GM12878 (cell line): ENCODE measurements around the gene EMP3. TPM values are rescaled to one million over a fixed set of nuclear protein-coding genes. Genes with fewer than 3 reads are reported as not detected.

Source experiments
- ATAC-seq: fragments of 200-7000 bp; cut with Tn5 transposase; 3 replicates; pipeline ENCODE4 v1.9.1; 2020; ENCODE audit warnings: mild to moderate bottlenecking, moderate library complexity
- BruUV-seq: library from RNA; stranded (reverse); fragments of 400-500 nt; replicated peaks from 2 replicates; lab custom pipeline; 2021; lab: Mats Ljungman, UMichigan
- CTCF ChIA-PET: fragments of 300-600 bp; sonication (Branson Sonifier 250); formaldehyde crosslinking; extraction: SDS; loops from one replicate; lab custom pipeline; 2021; ENCODE audit warnings: inconsistent platforms; lab: Yijun Ruan, JAX
- POLR2A ChIA-PET: fragments of 350-600 bp; formaldehyde crosslinking; extraction: SDS; loops from one replicate; lab custom pipeline; 2021; ENCODE audit warnings: inconsistent platforms; lab: Charles Lee
- RAD21 ChIA-PET: fragments of 300-600 bp; sonication (Branson Sonifier 250); formaldehyde crosslinking; loops from one replicate; lab custom pipeline; 2023; ENCODE audit warnings: antibody characterized with exemption; ENCODE audit not compliant: unreplicated experiment; lab: Charles Lee
- SMC1A ChIA-PET: fragments of 300-600 bp; sonication (Branson Sonifier 250); formaldehyde crosslinking; loops from one replicate; lab custom pipeline; 2023; ENCODE audit not compliant: unreplicated experiment, uncharacterized antibody; lab: Charles Lee
- DNase-seq: peaks from one replicate; pipeline ENCODE4 v3.0.0-alpha.2; 2011; ENCODE audit warnings: low read depth, low spot score
- FAIRE-seq: peaks from 3 replicates; lab custom pipeline; 2011; peaks lifted over from hg19 to GRCh38; lab: Jason Lieb, UNC
- H2AFZ ChIP-seq: 2 replicates; pipeline ENCODE4 v1.6.0; 2011; ENCODE audit warnings: low read depth, low read length, control low read depth; ENCODE audit not compliant: control insufficient read depth
- H3K27ac ChIP-seq: 2 replicates; pipeline ENCODE4 v1.5.1; 2011; ENCODE audit warnings: control low read depth; ENCODE audit not compliant: control insufficient read depth, insufficient read depth
- H3K27me3 ChIP-seq, 2 experiments: replicated peaks in 1 of 2; 2 replicates each; pipeline versions ENCODE4 v1.6.0 to v1.6.1; 2011; ENCODE audit warnings: low read length in 1 of 2; ENCODE audit not compliant: control insufficient read depth in 2 of 2, insufficient read depth in 2 of 2
- H3K36me3 ChIP-seq, 2 experiments: 2 replicates each; pipeline ENCODE4 v1.5.1; 2011; ENCODE audit warnings: low read length in 1 of 2; ENCODE audit not compliant: control insufficient read depth in 2 of 2, insufficient read depth in 2 of 2
- H3K4me1 ChIP-seq: 2 replicates; pipeline ENCODE4 v1.6.1; 2011; ENCODE audit warnings: mild to moderate bottlenecking, low read length, moderate library complexity, mixed read lengths; ENCODE audit not compliant: control insufficient read depth, insufficient read depth
- H3K4me2 ChIP-seq: 2 replicates; pipeline ENCODE4 v1.6.0; 2011; ENCODE audit warnings: control low read depth; ENCODE audit not compliant: control insufficient read depth, insufficient read depth
- H3K4me3 ChIP-seq: fragments of 200-600 bp; sonication (generic); 2 replicates; pipeline ENCODE4 v1.5.1; 2016
- H3K79me2 ChIP-seq: 2 replicates; pipeline ENCODE4 v1.6.0; 2011; ENCODE audit warnings: low read length; ENCODE audit not compliant: control insufficient read depth, insufficient read depth
- H3K9ac ChIP-seq: 2 replicates; pipeline ENCODE4 v1.8.0; 2011; ENCODE audit warnings: low read length, control low read depth, mixed read lengths; ENCODE audit not compliant: control insufficient read depth, insufficient read depth
- H3K9me3 ChIP-seq: replicated peaks from 3 replicates; pipeline ENCODE4 v1.5.1; 2011; ENCODE audit warnings: mild to moderate bottlenecking, low read length; ENCODE audit not compliant: control insufficient read depth, insufficient read depth
- H4K20me1 ChIP-seq: 2 replicates; pipeline ENCODE4 v1.6.0; 2011; ENCODE audit not compliant: control insufficient read depth, insufficient read depth
- ATF7 ChIP-seq: fragments of 450-650 bp; IDR thresholded peaks from 2 replicates; pipeline ENCODE4 v1.6.1; 2016; ENCODE audit warnings: low read depth, mild to moderate bottlenecking
- IKZF2 ChIP-seq, 2 experiments: fragments of 450-650 bp; IDR thresholded peaks; 2 replicates each; pipeline ENCODE4 v1.6.1; 2017; ENCODE audit warnings: mild to moderate bottlenecking in 2 of 2, moderate library complexity in 2 of 2
- KLF5 ChIP-seq: fragments of 450-650 bp; IDR thresholded peaks from 2 replicates; pipeline ENCODE4 v1.6.1; 2014; ENCODE audit warnings: mild to moderate bottlenecking; ENCODE audit not compliant: partially characterized antibody
- MTA2 ChIP-seq: fragments of 450-650 bp; IDR thresholded peaks from 2 replicates; pipeline ENCODE4 v1.6.1; 2016; ENCODE audit warnings: low read depth, mild to moderate bottlenecking, moderate library complexity
- NBN ChIP-seq: fragments of 450-650 bp; IDR thresholded peaks from 2 replicates; pipeline ENCODE4 v1.6.1; 2016
- PAX5 ChIP-seq: IDR thresholded peaks from 2 replicates; pipeline ENCODE4 v1.6.1; 2011; ENCODE audit warnings: low read depth, low read length, borderline replicate concordance
- RAD51 ChIP-seq: fragments of 450-650 bp; IDR thresholded peaks from 2 replicates; pipeline ENCODE4 v1.6.1; 2016; ENCODE audit warnings: moderate library complexity, mild to moderate bottlenecking, inconsistent platforms
- SMARCA5 ChIP-seq: fragments of 450-650 bp; IDR thresholded peaks from 2 replicates; pipeline ENCODE4 v1.6.1; 2017; ENCODE audit warnings: mild to moderate bottlenecking
- WRNIP1 ChIP-seq: IDR thresholded peaks from 2 replicates; pipeline ENCODE4 v1.6.1; 2011; ENCODE audit warnings: low read depth, low read length, improper control_type of control experiment, borderline replicate concordance
- WGBS: methylation state at CpG from one replicate; pipeline ENCODE4 v1.1.6; 2016; ENCODE audit warnings: low lambda C conversion rate; ENCODE audit not compliant: insufficient replicate concordance, insufficient coverage; ENCODE audit errors: missing lambda C conversion rate; 5-methylcytosine and 5-hydroxymethylcytosine counted together
- in situ Hi-C: fragments of 300-500 bp; cut with MboI; formaldehyde crosslinking; loops from 9 replicates; pipeline ENCODE4 v1.14.3; 2018; ENCODE audit warnings: mixed read lengths
- intact Hi-C: fragments of 100-400 bp; cut with micrococcal nuclease; formaldehyde crosslinking; loops from one replicate; pipeline ENCODE4 v1.14.2; 2022; ENCODE audit not compliant: unreplicated experiment
- polyA plus RNA-seq, 11 experiments: library from polyadenylated mRNA; depleted of rRNA in 4 of 11; unstranded in 6 of 11; stranded (reverse) in 5 of 11; fragments of >200 nt; fragmentation: Nextera tagmentation in 4 of 11; fragmentation: Illumina TruSeq in 1 of 11; extraction: Ambion mirVana in 4 of 11; extraction: Trizol in 1 of 11; gene quantifications; 1 replicate in 1 of 11; 2 replicates in 10 of 11; pipeline versions ENCODE4 v1.2.1 to v1.2.3, GENCODE V29; 2011 to 2016; ENCODE audit warnings: inconsistent platforms in 2 of 11, missing spikeins in 2 of 11, low read depth in 1 of 11
- total RNA-seq, 4 experiments: library from RNA; depleted of rRNA in 3 of 4; stranded (reverse); fragments of >200 nt in 3 of 4; fragmentation: Illumina TruSeq in 1 of 4; extraction: Trizol in 1 of 4; gene quantifications; 2 replicates each; pipeline versions ENCODE4 v1.2.1 to v1.2.3, GENCODE V29; 2013 to 2021
- TF ChIP-seq, protein P1 (sequence below): fragments of 450-650 bp; IDR thresholded peaks from 2 replicates; pipeline ENCODE4 v1.6.1; 2016; ENCODE audit warnings: mild to moderate bottlenecking
- TF ChIP-seq, protein P2 (sequence below): IDR thresholded peaks from 2 replicates; pipeline ENCODE4 v1.6.1; 2012; ENCODE audit warnings: low read depth, low read length, improper control_type of control experiment
- TF ChIP-seq, protein P3 (sequence below): fragments of 450-650 bp; IDR thresholded peaks from 2 replicates; pipeline ENCODE4 v1.6.1; 2016; ENCODE audit warnings: mild to moderate bottlenecking, moderate library complexity, borderline replicate concordance
- TF ChIP-seq, protein P4 (sequence below), 3 experiments: IDR thresholded peaks in 2 of 3; conservative IDR thresholded peaks in 1 of 3; 2 replicates each; pipeline ENCODE4 v1.5.1; 2011; ENCODE audit warnings: low read depth in 3 of 3, low read length in 3 of 3, mild to moderate bottlenecking in 3 of 3, control low read depth in 2 of 3, moderate library complexity in 2 of 3, inconsistent platforms in 1 of 3, mixed read lengths in 1 of 3; ENCODE audit not compliant: control insufficient read depth in 2 of 3, insufficient read depth in 1 of 3; ENCODE audit errors: extremely low read depth in 1 of 3

Gene EMP3
- total and polyA plus RNA-seq, 10 of the 15 experiments (the other 5 are each of a cell fraction or from before 2014, with no cell fraction given): 53.2 to 224 (median 134) TPM

DNA sequence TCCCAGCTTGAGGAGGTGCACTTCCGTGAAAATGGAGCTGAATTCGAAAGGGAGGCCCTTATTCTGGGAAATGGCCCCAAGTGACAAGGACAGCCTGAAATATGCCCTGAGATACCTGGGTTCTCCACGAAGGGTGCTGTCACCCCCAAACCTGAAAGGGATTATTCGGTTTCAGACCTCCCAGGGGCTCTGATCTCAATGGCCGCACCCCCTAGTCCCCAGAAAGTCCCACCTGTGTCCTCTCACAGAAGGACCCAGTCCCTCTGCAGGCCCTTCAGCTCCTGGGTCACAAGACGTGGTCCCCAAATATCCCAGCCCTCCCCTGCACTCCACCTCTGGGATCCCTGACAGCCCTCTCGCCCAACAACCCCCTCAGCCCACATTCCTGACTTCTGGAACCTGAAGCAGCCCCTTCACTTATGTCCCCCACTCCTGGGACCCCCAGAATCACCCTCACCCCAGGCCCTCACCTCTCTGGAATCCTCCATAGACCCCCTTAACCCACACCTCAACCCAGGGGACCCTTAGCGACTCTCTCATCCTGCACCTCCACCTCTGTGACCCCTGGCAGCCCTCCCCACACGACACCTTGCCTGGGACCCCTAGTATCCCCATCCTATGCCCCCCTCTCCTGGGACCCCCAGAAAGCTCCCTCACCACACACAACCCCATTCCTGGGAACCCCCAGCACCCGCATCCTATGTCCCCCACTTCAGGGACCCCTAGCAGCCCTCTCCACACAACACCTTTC, 39.4 kb downstream of the EMP3 start:
- 29% methylated on average over 10 of the region's 10 CpGs for WGBS
- Histone ChIP-seq H3K4me3 (peak overlapping the region; percentile 79), H3K27ac (peak overlapping the region; percentile 81), H3K9ac (peak overlapping the region; percentile 76), H3K4me1 (peaks cover 9% of the 10 kb centered on the region; the same call in 1 of the 2 replicates), H3K9me3 (no peaks in the 10 kb centered on the region), H3K36me3 (no peaks in the 10 kb centered on the region), H2AFZ (peak overlapping the region; percentile 77), H4K20me1 (no peaks in the 10 kb centered on the region), H3K27me3 (no peaks in the 10 kb centered on the region), H3K4me2 (peak overlapping the region; percentile 80), H3K79me2 (peaks cover 3% of the 10 kb centered on the region)
- intact Hi-C loops (loop anchor here (5.0 kb wide), 1 partner anchor 128 kb away; no protein-coding TSS in a partner anchor), in situ Hi-C loops (no loop called here)
- ChIA-PET RAD21 (interaction anchor here (0.6 to 2.5 kb wide), 6 partner anchors 27 to 194 kb away, joined by 3 to 46 read pairs (median 5); partner anchors contain the start of genes EMP3, KDELR1, LIG1 and ZSWIM9), POLR2A (interaction anchor here (0.9 to 3.1 kb wide), 11 partner anchors 10 to 161 kb away, joined by 3 to 39 read pairs (median 6); partner anchors contain the start of genes EMP3 and KDELR1), CTCF (interaction anchor here (0.9 to 3.1 kb wide), 9 partner anchors 11 to 1046 kb away, joined by 3 to 36 read pairs (median 8); partner anchors contain the start of genes GRIN2D and KDELR1), SMC1A (interaction anchor here (0.7 to 1.6 kb wide), 6 partner anchors 26 to 220 kb away, joined by 3 to 7 read pairs (median 4); partner anchors contain the start of gene KDELR1)
- ATAC-seq (peak; percentile 2), FAIRE-seq (no peak), DNase-seq (no peak)
- TSS peak; percentile 98 for BruUV-seq
- 0 out of 2 replicates have a peak, but pooled peaks have one; percentile 49 for TF ChIP-seq WRNIP1
- TF ChIP-seq ATF7: 0 out of 2 replicates have a peak, but pooled peaks have one; percentile 10
- TF ChIP-seq MTA2: peak; percentile 37; the same call in 1 of the 2 replicates
- TF ChIP-seq SMARCA5: 0 out of 2 replicates have a peak, but pooled peaks have one; percentile 46
- TF ChIP-seq KLF5: peak; percentile 8
- TF ChIP-seq NBN: 0 out of 2 replicates have a peak, but pooled peaks have one; percentile 60
- peak in 1 of 2 experiments; percentile 53; a peak in 2 of 4 replicates for TF ChIP-seq IKZF2 (IDR thresholded peaks at IDR 0.05)
- TF ChIP-seq PAX5: no peak
- TF ChIP-seq, protein P1, sequence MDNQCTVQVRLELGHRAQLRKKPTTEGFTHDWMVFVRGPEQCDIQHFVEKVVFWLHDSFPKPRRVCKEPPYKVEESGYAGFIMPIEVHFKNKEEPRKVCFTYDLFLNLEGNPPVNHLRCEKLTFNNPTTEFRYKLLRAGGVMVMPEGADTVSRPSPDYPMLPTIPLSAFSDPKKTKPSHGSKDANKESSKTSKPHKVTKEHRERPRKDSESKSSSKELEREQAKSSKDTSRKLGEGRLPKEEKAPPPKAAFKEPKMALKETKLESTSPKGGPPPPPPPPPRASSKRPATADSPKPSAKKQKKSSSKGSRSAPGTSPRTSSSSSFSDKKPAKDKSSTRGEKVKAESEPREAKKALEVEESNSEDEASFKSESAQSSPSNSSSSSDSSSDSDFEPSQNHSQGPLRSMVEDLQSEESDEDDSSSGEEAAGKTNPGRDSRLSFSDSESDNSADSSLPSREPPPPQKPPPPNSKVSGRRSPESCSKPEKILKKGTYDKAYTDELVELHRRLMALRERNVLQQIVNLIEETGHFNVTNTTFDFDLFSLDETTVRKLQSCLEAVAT: peak; percentile 3; the same call in 1 of the 2 replicates
- 0 out of 2 replicates have a peak, but pooled peaks have one; percentile 47 for TF ChIP-seq RAD51
- TF ChIP-seq, protein P2, sequence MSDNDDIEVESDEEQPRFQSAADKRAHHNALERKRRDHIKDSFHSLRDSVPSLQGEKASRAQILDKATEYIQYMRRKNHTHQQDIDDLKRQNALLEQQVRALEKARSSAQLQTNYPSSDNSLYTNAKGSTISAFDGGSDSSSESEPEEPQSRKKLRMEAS: no peak
- TF ChIP-seq, protein P3, sequence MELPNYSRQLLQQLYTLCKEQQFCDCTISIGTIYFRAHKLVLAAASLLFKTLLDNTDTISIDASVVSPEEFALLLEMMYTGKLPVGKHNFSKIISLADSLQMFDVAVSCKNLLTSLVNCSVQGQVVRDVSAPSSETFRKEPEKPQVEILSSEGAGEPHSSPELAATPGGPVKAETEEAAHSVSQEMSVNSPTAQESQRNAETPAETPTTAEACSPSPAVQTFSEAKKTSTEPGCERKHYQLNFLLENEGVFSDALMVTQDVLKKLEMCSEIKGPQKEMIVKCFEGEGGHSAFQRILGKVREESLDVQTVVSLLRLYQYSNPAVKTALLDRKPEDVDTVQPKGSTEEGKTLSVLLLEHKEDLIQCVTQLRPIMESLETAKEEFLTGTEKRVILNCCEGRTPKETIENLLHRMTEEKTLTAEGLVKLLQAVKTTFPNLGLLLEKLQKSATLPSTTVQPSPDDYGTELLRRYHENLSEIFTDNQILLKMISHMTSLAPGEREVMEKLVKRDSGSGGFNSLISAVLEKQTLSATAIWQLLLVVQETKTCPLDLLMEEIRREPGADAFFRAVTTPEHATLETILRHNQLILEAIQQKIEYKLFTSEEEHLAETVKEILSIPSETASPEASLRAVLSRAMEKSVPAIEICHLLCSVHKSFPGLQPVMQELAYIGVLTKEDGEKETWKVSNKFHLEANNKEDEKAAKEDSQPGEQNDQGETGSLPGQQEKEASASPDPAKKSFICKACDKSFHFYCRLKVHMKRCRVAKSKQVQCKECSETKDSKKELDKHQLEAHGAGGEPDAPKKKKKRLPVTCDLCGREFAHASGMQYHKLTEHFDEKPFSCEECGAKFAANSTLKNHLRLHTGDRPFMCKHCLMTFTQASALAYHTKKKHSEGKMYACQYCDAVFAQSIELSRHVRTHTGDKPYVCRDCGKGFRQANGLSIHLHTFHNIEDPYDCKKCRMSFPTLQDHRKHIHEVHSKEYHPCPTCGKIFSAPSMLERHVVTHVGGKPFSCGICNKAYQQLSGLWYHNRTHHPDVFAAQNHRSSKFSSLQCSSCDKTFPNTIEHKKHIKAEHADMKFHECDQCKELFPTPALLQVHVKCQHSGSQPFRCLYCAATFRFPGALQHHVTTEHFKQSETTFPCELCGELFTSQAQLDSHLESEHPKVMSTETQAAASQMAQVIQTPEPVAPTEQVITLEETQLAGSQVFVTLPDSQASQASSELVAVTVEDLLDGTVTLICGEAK: peak; percentile 51; the same call in 1 of the 2 replicates
- TF ChIP-seq, protein P4, sequence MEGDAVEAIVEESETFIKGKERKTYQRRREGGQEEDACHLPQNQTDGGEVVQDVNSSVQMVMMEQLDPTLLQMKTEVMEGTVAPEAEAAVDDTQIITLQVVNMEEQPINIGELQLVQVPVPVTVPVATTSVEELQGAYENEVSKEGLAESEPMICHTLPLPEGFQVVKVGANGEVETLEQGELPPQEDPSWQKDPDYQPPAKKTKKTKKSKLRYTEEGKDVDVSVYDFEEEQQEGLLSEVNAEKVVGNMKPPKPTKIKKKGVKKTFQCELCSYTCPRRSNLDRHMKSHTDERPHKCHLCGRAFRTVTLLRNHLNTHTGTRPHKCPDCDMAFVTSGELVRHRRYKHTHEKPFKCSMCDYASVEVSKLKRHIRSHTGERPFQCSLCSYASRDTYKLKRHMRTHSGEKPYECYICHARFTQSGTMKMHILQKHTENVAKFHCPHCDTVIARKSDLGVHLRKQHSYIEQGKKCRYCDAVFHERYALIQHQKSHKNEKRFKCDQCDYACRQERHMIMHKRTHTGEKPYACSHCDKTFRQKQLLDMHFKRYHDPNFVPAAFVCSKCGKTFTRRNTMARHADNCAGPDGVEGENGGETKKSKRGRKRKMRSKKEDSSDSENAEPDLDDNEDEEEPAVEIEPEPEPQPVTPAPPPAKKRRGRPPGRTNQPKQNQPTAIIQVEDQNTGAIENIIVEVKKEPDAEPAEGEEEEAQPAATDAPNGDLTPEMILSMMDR (IDR thresholded peaks at IDR 0.05 in 2 of 3, conservative IDR thresholded peaks at IDR 0.05 in 1 of 3; ENCODE audit: control insufficient read depth in 2 of 3, extremely low read depth in 1 of 3, insufficient read depth in 1 of 3, low read depth in 3 of 3, low read length in 3 of 3): peak in 1 of 3 experiments; percentile 17; a peak in 1 of 6 replicates
